Vagina (tissue), 2 donors: ENCODE data around the gene AQP12A. TPM values are rescaled to one million over a fixed set of nuclear protein-coding genes. Genes with fewer than 3 reads are reported as not detected.
"Not testable (repeated sequence)": the region's sequence is repeated elsewhere in the genome, so short reads cannot be mapped to it uniquely, and the experiment has no call there.

Experiments
- DNase-seq, 2 donors: peaks; one replicate each; pipeline ENCODE4 v3.0.0-alpha.2; 2017; ENCODE audit errors: extremely low spot score in 2 of 2
- H3K27ac ChIP-seq: fragments of 200-600 bp; sonication (generic); one replicate; pipeline ENCODE4 v1.5.1; 2019
- H3K27me3 ChIP-seq: fragments of 200-600 bp; sonication (generic); one replicate; pipeline ENCODE4 v1.5.1; 2019
- H3K36me3 ChIP-seq, 2 donors: fragments of 200-600 bp; sonication (generic); one replicate each; pipeline ENCODE4 v1.5.1; 2017 to 2019
- H3K4me1 ChIP-seq: fragments of 200-600 bp; sonication (generic); one replicate; pipeline ENCODE4 v1.5.1; 2019
- H3K4me3 ChIP-seq, 2 donors: fragments of 200-600 bp; sonication (generic); 1 replicate in 1 of 2; 2 replicates in 1 of 2; pipeline ENCODE4 v1.5.1; 2016 to 2019
- H3K9me3 ChIP-seq: fragments of 200-600 bp; sonication (generic); one replicate; pipeline ENCODE4 v1.5.1; 2019
- POLR2A ChIP-seq, 2 donors: fragments of 450-650 bp; IDR thresholded peaks; one replicate each; pipeline ENCODE4 v1.6.1; 2017; ENCODE audit warnings: antibody characterized with exemption in 2 of 2, mild to moderate bottlenecking in 2 of 2, moderate library complexity in 2 of 2
- POLR2AphosphoS5 ChIP-seq, 2 donors: sonication (generic); formaldehyde crosslinking; IDR thresholded peaks; one replicate each; pipeline ENCODE4 v1.9.0; 2017; ENCODE audit warnings: antibody characterized with exemption in 2 of 2, mild to moderate bottlenecking in 2 of 2, low read depth in 1 of 2; ENCODE audit not compliant: insufficient read depth in 1 of 2
- intact Hi-C: fragments of 100-400 bp; cut with DNase I; formaldehyde crosslinking; loops from one replicate; pipeline ENCODE4 v1.15.1; 2023
- total RNA-seq: library from RNA; depleted of rRNA; stranded (reverse); fragments of >200 nt; gene quantifications from one replicate; pipeline ENCODE4 v1.2.3, GENCODE V29; 2016
- TF ChIP-seq, protein P1 (sequence below), 3 experiments: fragments of 450-650 bp in 2 of 3; fragments of 200-600 bp in 1 of 3; sonication (generic) in 1 of 3; IDR thresholded peaks; one replicate each; pipeline ENCODE4 v1.5.1; 2017 to 2019; ENCODE audit warnings: antibody characterized with exemption in 3 of 3, mild to moderate bottlenecking in 2 of 3, moderate library complexity in 2 of 3

The AQP12A gene
- total RNA-seq, 1 donor from 2014 or later: not detected

DNA sequence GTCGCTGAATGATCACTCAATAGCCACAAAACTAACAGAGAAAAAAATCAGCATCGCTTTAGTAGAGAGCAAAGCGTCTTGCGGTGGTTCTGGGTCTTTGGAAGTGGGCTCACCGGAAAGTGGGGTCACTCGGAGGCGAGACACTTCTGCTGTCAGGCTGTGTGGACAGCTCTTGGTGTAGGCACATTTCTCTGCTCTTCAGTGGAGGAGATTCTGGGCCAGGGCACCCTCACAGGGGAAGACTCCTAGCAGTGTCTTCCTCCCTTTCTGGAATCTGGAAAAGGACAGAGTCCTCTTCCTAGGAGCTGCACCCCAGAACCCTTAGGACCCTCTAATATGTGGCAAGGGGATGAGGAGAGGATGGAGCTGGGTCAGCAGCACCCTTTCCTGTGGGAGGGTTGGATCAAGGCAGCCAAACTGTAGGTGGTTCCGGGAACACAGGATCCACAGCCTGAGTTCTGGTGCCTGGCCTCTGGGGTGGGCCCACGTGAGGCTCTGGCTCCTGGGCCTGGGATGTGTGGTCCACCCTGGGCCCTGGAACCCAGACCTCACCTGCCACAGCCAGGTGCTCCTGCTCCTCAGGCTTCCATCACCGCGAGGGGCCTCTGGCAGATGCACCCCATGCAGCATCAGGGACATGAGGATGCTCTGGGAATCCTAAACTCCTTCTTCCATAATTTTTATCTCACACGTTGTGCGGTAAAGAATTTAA, 41.3 kb upstream of the AQP12A start:
- TF ChIP-seq POLR2AphosphoS5 (IDR thresholded peaks at IDR 0.05; ENCODE audit: insufficient read depth in 1 of 2, low read depth in 1 of 2) (no peak), POLR2A (IDR thresholded peaks at IDR 0.05) (no peak)
- TF ChIP-seq, protein P1, sequence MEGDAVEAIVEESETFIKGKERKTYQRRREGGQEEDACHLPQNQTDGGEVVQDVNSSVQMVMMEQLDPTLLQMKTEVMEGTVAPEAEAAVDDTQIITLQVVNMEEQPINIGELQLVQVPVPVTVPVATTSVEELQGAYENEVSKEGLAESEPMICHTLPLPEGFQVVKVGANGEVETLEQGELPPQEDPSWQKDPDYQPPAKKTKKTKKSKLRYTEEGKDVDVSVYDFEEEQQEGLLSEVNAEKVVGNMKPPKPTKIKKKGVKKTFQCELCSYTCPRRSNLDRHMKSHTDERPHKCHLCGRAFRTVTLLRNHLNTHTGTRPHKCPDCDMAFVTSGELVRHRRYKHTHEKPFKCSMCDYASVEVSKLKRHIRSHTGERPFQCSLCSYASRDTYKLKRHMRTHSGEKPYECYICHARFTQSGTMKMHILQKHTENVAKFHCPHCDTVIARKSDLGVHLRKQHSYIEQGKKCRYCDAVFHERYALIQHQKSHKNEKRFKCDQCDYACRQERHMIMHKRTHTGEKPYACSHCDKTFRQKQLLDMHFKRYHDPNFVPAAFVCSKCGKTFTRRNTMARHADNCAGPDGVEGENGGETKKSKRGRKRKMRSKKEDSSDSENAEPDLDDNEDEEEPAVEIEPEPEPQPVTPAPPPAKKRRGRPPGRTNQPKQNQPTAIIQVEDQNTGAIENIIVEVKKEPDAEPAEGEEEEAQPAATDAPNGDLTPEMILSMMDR (IDR thresholded peaks at IDR 0.05): no peak
- no peaks in the 10 kb centered on the region for H3K9me3 ChIP-seq
- no peak overlapping the region for H3K27ac ChIP-seq
- intact Hi-C loops: no loop called here
- no peak overlapping the region for H3K4me3 ChIP-seq
- no peaks in the 10 kb centered on the region for H3K36me3 ChIP-seq
- H3K27me3 ChIP-seq: no peaks in the 10 kb centered on the region
- DNase-seq: peak in 1 of 2 donors; percentile 77
- H3K4me1 ChIP-seq: no peaks in the 10 kb centered on the region

DNA sequence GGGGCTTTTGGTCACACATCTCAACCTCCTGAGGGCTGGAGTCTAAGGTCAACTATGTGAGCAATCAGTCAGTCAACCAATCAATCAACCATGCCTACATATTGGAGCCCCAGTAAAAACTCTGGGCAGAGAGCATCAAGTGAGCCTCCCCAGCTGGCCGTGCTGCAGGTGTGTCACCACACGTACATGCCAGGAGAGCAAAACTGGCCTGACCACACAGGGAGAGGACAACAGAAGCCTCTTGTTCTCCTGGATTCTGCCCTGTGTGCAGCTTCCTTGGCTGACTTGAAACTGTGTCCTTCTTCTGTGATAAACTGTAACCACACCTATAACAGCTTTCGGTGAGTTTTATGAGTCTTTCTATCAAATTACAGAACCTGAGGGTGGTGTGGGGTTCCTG, 40.5 kb upstream of the AQP12A start:
- intact Hi-C loops: no loop called here

DNA sequence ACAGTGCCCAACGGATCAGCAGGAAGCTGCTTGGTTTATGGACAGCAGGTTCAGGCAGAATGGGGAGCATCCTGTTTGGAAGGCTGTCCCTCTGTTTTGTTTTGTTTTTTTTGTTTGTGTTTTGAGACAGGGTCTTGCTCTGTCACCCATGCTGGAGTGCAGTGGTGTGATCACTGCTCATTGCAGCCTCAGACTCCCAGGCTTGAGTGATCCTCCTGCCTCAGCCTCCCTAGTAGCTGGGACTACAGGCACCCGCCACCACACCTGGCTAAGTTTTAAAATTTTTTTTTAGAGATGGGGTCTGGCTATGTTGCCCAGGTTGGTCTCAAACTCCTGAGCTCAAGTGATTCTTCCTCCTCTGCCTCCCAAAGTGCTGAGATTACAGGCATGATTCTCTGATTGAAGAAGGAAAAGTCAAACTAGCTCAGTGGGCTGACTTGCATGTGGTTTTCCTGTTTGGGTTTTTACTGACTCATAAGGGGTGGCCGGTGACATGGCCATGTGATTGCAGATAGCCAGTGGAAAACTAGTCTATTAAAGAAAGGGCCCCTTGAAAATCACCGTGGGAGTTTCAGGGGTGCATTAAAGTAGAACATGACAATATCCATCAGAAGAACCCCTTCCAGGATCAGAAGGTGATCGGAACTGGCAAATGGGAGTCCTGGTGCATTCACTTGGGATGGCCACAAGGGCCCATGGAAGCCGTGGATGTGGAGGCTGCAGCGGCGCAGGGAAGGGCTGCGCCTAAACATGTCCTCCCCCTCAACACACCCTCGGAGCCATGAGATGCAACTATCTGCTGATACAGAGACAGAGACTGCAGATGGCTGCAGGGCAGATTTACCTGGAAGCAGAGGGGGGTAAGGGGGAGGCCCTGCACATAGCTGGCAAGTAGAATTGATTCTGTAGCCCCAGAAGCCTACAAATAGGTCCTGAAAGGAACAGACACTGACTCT, 35.5 kb upstream of the AQP12A start:
- H3K4me1 ChIP-seq: no peaks in the 10 kb centered on the region
- intact Hi-C loops: no loop called here
- no peaks in the 10 kb centered on the region for H3K9me3 ChIP-seq
- DNase-seq: no peak
- no peak overlapping the region for H3K4me3 ChIP-seq
- no peak overlapping the region for H3K27ac ChIP-seq
- H3K36me3 ChIP-seq: no peaks in the 10 kb centered on the region
- TF ChIP-seq, protein P1 (IDR thresholded peaks at IDR 0.05): no peak
- TF ChIP-seq POLR2AphosphoS5 (IDR thresholded peaks at IDR 0.05; ENCODE audit: insufficient read depth in 1 of 2, low read depth in 1 of 2) (no peak), POLR2A (IDR thresholded peaks at IDR 0.05) (no peak)
- no peaks in the 10 kb centered on the region for H3K27me3 ChIP-seq

More for the DNA sequence above, 40.5 kb upstream of the AQP12A start:
- Histone ChIP-seq H3K9me3 (no peaks in the 10 kb centered on the region), H3K4me3 (no peak overlapping the region), H3K27ac (no peak overlapping the region), H3K36me3 (no peaks in the 10 kb centered on the region), H3K4me1 (no peaks in the 10 kb centered on the region), H3K27me3 (no peaks in the 10 kb centered on the region)
- no peak for DNase-seq
- TF ChIP-seq POLR2A (IDR thresholded peaks at IDR 0.05): no peak
- no peak for TF ChIP-seq POLR2AphosphoS5 (IDR thresholded peaks at IDR 0.05; ENCODE audit: insufficient read depth in 1 of 2, low read depth in 1 of 2)
- TF ChIP-seq, protein P1 (IDR thresholded peaks at IDR 0.05): no peak

DNA sequence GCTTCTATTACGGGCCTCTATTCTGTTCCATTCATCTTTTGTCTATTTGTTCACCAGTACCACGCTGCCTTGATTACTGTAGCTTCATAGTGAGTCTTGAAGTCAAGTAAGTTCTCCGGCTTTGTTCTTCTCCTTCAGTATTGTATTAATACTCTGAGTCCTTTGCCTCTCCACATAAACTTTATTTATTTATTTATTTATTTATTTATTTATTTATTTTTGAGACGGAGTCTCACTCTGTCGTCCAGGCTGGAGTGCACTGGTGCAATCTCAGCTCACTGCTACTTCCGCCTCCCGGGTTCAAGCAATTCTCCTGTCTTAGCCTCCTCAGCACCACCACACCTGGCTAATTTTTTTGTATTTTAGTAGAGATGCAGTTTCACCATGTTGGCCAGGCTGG, 31.8 kb upstream of the AQP12A start:
- H3K27me3 ChIP-seq, intact Hi-C loops, H3K4me3 ChIP-seq, H3K36me3 ChIP-seq, H3K4me1 ChIP-seq, DNase-seq, H3K27ac ChIP-seq, H3K9me3 ChIP-seq: not testable (repeated sequence)

DNA sequence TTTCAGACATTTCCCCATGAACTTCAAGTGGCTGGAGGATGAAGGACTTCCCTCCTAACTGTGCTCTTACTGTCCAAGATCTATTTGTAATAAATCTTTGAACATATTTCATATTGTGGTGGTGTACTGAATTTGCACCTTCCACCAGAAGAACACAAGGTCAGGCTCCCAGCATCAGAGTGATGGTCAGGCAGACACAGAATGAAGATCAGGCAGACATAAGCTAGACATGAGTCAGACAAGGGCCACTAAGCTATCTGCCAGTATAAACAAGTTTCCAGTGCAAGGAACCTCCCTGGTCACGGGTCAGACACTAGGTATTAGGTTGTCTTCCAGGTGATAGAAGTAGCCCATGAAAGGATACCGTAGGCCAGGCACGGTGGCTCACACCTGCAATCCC, 29.0 kb upstream of the AQP12A start:
- no peak overlapping the region for H3K27ac ChIP-seq
- intact Hi-C loops: no loop called here
- H3K4me1 ChIP-seq: no peaks in the 10 kb centered on the region
- no peaks in the 10 kb centered on the region for H3K27me3 ChIP-seq
- H3K36me3 ChIP-seq: no peaks in the 10 kb centered on the region
- TF ChIP-seq, protein P1 (IDR thresholded peaks at IDR 0.05): no peak
- TF ChIP-seq POLR2AphosphoS5 (IDR thresholded peaks at IDR 0.05; ENCODE audit: insufficient read depth in 1 of 2, low read depth in 1 of 2): no peak
- no peak for DNase-seq
- no peaks in the 10 kb centered on the region for H3K9me3 ChIP-seq
- H3K4me3 ChIP-seq: no peak overlapping the region
